Neural progenitor cell (in vitro differentiated cells): Measurements from ENCODE around the gene COA8.

ENCODE experiments used
- CTCF ChIP-seq: fragments of 200-600 bp; sonication (generic); IDR thresholded peaks from 2 replicates; pipeline ENCODE4 v1.5.1; 2017; ENCODE audit warnings: antibody characterized with exemption, mild to moderate bottlenecking
- EZH2 ChIP-seq: fragments of 200-600 bp; sonication (generic); IDR thresholded peaks from 2 replicates; pipeline ENCODE4 v1.6.1; 2017; ENCODE audit warnings: antibody characterized with exemption, mild to moderate bottlenecking, moderate library complexity

DNA sequence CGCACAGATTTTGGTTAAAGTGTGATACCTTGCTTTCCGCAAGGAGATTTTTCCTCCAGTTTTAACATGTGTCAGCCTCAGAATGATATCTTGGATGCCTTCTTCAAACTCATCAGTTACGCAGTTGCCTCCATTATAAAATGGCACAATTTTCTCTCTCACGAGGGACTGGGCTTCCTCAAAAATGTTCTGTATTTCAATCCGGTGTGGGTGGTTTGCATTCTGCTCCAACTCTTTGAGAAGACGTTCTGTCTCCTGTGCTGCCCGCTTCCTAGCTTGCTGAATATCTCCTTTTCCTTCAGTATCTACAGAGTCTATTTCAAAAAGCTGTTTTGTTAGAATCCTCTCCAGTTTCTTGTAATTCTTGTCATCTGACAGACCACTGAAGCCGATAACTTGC lies 2.1 kb upstream of the COA8 start:
- TF ChIP-seq CTCF: no peak
- TF ChIP-seq EZH2: no peak
